AG10803 (cell line): ENCODE results near the gene ARL4C.

Source experiments
- DNase-seq: peaks from one replicate; pipeline ENCODE4 v3.0.0; 2010; ENCODE audit warnings: low read depth
- H3K4me3 ChIP-seq: 2 replicates; pipeline ENCODE4 v1.5.1; 2011; ENCODE audit warnings: mild to moderate bottlenecking, low read length, control low read depth
- TF ChIP-seq, protein P1 (sequence below): conservative IDR thresholded peaks from 2 replicates; pipeline ENCODE4 v1.5.1; 2011; ENCODE audit warnings: mild to moderate bottlenecking, low read length, control low read depth, inconsistent platforms

Gene ARL4C

DNA sequence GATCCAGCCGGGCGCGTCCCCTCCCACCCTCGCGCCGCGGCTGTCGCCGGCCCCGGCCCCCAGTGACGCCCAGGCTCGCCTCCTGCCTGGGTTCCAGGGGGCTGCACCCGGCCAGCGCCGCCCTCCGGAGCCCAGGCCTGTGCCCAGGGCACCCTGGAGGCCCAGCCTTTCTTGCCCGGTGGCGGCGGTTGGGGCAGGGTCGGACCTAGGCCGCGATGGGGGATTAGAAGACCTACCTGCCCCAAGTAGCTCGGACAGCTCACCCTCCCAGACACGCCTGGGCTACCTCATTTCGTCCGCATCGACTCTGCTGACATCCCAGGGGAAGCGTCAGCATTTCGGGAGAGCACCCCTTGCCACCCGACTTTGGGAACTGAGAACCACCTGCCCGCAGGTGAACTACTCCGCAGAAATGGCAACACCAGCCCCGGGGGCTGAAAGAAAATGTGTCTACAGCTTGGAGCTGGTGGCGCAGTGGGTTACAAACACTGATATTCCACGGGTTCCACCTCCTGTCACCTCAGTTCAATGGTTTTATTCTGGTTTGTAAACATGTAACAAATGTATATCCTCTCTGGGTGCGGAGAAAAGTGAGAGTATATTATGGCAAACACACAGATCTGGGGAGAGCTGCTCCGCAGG is 834 bp upstream of the ARL4C start:
- DNase-seq = no peak
- no peak overlapping the region for H3K4me3 ChIP-seq
- TF ChIP-seq, protein P1, sequence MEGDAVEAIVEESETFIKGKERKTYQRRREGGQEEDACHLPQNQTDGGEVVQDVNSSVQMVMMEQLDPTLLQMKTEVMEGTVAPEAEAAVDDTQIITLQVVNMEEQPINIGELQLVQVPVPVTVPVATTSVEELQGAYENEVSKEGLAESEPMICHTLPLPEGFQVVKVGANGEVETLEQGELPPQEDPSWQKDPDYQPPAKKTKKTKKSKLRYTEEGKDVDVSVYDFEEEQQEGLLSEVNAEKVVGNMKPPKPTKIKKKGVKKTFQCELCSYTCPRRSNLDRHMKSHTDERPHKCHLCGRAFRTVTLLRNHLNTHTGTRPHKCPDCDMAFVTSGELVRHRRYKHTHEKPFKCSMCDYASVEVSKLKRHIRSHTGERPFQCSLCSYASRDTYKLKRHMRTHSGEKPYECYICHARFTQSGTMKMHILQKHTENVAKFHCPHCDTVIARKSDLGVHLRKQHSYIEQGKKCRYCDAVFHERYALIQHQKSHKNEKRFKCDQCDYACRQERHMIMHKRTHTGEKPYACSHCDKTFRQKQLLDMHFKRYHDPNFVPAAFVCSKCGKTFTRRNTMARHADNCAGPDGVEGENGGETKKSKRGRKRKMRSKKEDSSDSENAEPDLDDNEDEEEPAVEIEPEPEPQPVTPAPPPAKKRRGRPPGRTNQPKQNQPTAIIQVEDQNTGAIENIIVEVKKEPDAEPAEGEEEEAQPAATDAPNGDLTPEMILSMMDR = no peak

DNA sequence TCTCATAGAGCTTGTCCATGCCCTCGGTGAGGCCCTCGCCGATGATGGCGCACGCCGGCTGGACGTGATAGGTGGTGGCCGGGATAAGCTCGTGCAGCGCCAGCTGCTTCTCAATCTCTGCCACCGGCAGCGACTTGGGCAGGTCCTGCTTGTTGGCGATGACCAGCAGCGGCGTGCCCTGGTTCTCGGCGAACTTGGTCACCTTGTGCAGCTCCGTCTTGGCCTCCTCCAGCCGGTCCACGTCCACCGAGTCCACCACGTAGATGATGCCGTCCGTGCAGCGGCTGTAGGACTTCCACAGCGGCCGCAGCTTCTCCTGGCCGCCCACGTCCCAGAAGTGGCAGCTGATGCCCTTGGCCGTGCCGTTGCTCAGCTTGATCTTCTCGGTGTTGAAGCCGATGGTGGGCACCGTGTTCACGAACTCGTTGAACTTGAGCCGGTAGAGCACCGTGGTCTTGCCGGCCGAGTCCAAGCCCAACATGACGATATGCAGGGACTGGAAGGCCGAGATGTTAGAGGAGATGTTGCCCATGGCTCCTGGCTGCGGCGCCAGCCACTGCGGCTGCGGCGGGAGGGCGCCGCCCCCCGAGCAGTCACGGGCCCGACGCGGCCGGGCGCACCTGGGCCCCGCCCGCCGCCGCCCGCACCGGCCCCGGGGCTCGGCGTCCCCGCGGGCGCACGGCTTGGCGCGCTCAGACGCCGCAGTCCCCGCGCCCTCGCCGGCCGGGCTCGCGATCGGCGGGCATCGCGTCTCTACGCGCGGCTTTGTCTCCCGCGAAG is 636 bp downstream of the ARL4C start:
- DNase-seq = peak; percentile 43
- TF ChIP-seq, protein P1 = no peak
- peak overlapping the region; percentile 97 for H3K4me3 ChIP-seq

DNA sequence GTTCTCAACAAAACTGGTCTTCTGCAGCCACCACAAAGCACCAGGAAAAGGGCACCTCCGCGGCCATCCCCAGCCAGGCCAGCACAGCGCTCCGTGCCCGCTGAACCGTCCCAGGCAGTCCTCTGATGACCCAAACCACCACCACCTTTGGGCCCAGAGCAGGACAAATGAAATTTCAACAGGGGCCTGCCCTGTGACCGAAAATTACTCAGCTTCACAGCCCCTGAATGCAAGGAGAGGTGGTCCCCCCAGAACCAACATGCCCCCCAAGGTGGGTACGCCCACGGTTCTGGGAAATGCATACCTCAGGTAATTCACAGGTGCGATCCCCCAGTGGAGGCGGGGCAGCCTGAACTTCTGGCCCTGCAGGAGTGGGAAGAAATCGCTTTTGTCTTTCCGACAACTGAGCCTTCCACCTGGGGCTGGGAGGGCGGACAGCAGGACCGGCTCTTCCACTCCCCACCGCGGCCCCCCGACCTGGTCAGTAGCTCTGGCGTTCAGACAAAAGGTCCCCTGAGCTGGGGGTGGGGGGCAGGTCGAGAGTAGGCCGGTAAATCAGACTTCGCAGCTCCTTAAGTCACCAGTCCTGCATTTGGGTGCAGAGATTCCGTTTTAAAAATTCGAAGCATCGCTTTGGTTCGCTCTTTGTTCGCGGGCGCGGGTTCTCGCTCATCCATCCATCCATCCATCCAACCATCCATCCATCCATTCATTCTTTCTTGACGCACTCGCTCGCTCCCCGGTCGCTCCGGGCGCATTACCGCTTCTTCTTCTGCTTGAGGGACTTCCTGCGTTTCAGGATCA is 1.4 kb downstream of the ARL4C start:
- H3K4me3 ChIP-seq = peak overlapping the region; percentile 97
- TF ChIP-seq, protein P1 = no peak
- no peak for DNase-seq

DNA sequence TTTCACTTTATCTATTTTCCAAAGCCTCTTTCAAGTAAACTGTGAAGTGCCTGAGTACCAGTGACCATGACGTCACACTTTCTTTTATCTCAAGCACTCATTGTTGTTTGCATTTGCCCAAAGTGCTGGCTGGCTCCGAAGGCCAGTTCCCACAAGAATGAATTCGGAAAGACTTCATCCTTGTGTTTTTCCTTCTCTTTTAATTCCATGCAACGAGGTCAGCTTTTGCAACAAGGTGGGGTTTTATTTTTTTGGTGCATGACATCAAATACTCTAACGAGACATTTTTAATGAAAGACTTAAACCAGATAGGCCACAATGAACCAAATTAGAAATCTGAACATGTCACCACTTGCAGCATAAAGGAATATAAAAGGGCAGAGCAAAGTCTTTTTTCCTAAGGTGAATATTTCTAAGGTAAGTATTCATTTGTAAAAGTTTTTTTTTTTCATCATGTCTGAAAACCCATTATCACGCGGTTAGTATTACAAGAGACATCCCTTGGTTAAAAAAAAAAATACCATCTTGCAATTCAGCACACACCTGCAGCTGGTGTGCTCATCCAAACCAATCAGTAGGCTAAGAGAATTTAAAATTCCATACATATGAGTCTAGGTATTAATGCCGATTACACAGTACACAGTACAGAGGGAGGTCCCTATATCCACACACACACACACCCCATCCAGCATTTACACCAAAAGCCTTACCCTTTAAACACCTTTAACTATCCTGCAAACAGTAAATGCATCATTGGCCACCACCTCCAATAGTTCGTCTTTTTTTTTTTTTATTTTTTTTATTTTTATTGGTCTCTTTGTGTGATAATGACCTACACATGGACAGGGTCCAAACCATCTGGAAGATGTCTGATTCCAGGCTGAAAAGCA is 2.3 kb downstream of the ARL4C start:
- TF ChIP-seq, protein P1 = no peak
- peak overlapping the region; percentile 97 for H3K4me3 ChIP-seq
- peak; percentile 56 for DNase-seq

DNA sequence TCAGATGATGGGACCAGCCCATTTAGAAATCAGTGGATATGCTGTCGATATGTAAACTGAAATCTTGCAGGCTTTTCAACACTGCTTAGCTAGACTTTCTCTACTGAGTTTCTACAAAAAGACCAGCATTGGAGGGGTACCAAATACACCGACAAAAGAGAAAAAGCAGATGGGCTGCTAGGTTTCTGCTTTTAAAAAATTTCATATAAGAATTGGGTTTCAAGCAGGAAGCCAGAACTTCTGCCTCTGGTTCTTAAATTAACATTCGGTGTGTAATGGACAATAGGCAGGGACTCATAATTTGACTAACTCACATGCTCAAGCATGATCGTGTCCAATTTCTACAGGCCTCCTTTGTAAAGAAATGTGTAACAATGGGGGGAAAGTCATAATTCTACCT is 3.1 kb downstream of the ARL4C start:
- H3K4me3 ChIP-seq = peak overlapping the region; percentile 97

More for the DNA sequence above, 3.1 kb downstream of the ARL4C start:
- TF ChIP-seq, protein P1 = no peak
- no peak for DNase-seq
